Measurements from ENCODE around the gene CACNA1C.

Gene CACNA1C

GRCh38 chr12:2541631-2542204, 488.9 kb downstream of the CACNA1C start:
- DNase-seq, result no peak

GRCh38 chr12:2543801-2544200, 491.0 kb downstream of the CACNA1C start:
- DNase-seq, result no peak

- DNase-seq, result no peak
These were observed 491.4 kb downstream of the CACNA1C start for GRCh38 chr12:2544230-2544629.

GRCh38 chr12:2547273-2548044, 494.7 kb downstream of the CACNA1C start:
- DNase-seq, result no peak

- no peak for DNase-seq
These were observed 495.3 kb downstream of the CACNA1C start for GRCh38 chr12:2548081-2548480.

- DNase-seq, result no peak
These were observed 498.0 kb downstream of the CACNA1C start for GRCh38 chr12:2550561-2551411.

- no peak for DNase-seq
These were observed 498.7 kb downstream of the CACNA1C start for GRCh38 chr12:2551412-2551900.

GRCh38 chr12:2552000-2552756, 499.4 kb downstream of the CACNA1C start:
- no peak for DNase-seq

GRCh38 chr12:2553388-2554126, 500.8 kb downstream of the CACNA1C start:
- DNase-seq, result no peak

GRCh38 chr12:2555487-2556082, 502.8 kb downstream of the CACNA1C start:
- DNase-seq, result no peak

GRCh38 chr12:2557597-2557996, 504.8 kb downstream of the CACNA1C start:
- no peak for DNase-seq

- DNase-seq, result no peak
These were observed 507.1 kb downstream of the CACNA1C start for GRCh38 chr12:2559931-2560330.

- DNase-seq, result no peak
These were observed 507.6 kb downstream of the CACNA1C start for GRCh38 chr12:2560356-2560755.

- DNase-seq, result no peak
These were observed 508.6 kb downstream of the CACNA1C start for GRCh38 chr12:2561367-2561766.

- no peak for DNase-seq
These were observed 509.6 kb downstream of the CACNA1C start for GRCh38 chr12:2562400-2562799.

- DNase-seq, result no peak
These were observed 510.9 kb downstream of the CACNA1C start for GRCh38 chr12:2563709-2564108.

GRCh38 chr12:2566161-2566560, 513.4 kb downstream of the CACNA1C start:
- DNase-seq, result no peak

GRCh38 chr12:2567711-2568110, 514.9 kb downstream of the CACNA1C start:
- DNase-seq, result no peak

GRCh38 chr12:2570562-2570961, 517.8 kb downstream of the CACNA1C start:
- DNase-seq, result no peak

GRCh38 chr12:2574355-2574935, 521.7 kb downstream of the CACNA1C start:
- DNase-seq, result no peak

GRCh38 chr12:2575245-2575644, 522.5 kb downstream of the CACNA1C start:
- DNase-seq, result no peak

Data from NCI-H510A (cell line).